ENCODE measurements around the gene KCNJ4.
"Not testable (repeated sequence)": the region's sequence is repeated elsewhere in the genome, so short reads cannot be mapped to it uniquely, and the experiment has no call there.

The KCNJ4 gene

GRCh38 chr22:38413085-38414008, 41.7 kb downstream of the KCNJ4 start:
- DNase-seq (ENCODE audit: low read depth in 2 of 2): no peak

DNA sequence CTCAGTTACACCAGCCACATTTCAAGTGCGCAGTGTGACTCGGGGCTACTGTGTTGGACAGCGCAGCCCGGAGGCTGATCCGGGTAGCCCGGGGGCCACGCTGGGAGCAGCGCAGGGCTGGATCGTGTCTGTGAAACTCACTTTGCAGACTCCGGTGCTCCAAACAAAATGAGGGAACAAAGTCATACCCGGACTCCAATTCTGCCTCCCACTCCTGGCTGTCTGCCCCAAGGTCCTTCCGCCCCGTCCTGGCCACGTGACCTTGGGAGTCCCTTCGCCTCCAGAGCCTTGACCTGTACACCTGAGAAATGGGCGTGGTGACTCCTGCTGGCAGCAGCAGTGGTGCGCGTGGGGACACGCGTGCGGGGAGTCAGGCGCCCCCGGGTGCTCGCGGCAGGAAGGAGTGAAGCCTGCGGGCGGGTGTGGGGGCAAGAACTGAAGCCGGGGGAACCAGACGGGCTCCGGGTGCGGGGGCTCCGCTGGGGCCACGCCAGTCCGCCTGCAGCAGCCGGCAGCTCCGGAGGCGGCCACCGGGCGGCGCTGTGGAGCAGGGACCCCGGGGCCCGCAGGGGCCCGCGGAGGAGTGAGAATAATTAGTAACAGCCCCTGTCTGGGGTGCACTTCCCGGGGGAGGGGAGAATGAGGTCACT, 42.4 kb downstream of the KCNJ4 start:
- no peak for DNase-seq (ENCODE audit: low read depth in 2 of 2)

- DNase-seq (ENCODE audit: low read depth in 2 of 2): no peak
These were observed 44.0 kb downstream of the KCNJ4 start for GRCh38 chr22:38411016-38411415.

DNA sequence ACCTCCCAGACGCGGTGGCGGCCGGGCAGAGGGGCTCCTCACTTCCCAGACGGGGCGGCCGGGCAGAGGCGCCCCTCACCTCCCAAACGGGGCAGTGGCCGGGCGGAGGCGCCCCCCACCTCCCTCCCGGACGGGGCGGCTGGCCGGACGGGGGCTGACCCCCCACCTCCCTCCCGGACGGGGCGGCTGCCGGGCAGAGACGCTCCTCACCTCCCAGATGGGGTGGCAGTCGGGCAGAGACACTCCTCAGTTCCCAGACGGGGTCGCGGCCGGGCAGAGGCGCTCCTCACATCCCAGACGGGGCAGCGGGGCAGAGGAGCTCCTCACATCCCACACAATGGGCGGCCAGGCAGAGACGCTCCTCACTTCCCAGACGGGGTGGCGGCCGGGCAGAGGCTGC, 45.1 kb downstream of the KCNJ4 start:
- DNase-seq (ENCODE audit: low read depth in 2 of 2): not testable (repeated sequence)

GRCh38 chr22:38406617-38407016, 48.4 kb downstream of the KCNJ4 start:
- DNase-seq (ENCODE audit: low read depth in 2 of 2): no peak

DNA sequence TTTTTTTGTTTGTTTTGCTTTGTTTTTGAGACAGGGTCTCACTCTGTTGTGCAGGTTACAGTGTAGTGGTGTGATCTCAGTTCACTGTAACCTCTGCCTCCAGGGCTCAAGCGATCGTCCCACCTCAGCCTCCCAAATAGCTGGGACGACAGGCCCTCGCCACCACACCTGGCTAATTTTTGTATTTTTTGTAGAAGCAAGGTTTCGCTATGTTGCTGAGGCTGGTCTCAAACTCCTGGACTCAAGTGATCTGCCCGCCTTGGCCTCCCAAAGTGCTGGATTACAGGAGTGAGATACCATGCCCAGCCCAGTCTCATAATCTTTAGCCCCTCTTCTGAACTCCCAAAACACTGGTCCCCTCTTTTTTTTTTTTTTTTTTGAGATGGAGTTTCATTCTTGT, 50.6 kb downstream of the KCNJ4 start:
- DNase-seq (ENCODE audit: low read depth in 2 of 2): no peak

DNA sequence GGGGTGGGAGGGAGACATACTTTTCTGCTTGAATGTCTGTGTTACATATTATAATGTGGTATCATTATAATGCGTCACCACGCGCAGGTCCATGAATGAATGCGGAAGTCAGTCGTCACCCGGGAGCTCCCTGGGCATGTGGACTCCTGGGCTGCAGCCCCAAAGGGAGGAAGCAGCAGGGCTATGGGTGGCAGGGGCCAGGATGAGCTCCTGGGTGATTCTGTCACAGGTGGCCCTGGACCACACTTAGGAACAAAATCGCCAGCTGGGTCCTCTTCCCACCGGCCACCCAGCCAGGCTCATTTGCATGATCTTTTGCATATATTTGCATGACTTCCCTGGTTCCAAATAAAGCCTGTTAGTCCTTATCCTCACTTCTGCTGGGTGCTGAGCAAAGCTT, 51.2 kb downstream of the KCNJ4 start:
- DNase-seq (ENCODE audit: low read depth in 2 of 2): no peak

GRCh38 chr22:38402204-38402603, 52.8 kb downstream of the KCNJ4 start:
- DNase-seq (ENCODE audit: low read depth in 2 of 2): no peak

GRCh38 chr22:38401336-38402084, 53.5 kb downstream of the KCNJ4 start:
- DNase-seq (ENCODE audit: low read depth in 2 of 2): no peak

DNA sequence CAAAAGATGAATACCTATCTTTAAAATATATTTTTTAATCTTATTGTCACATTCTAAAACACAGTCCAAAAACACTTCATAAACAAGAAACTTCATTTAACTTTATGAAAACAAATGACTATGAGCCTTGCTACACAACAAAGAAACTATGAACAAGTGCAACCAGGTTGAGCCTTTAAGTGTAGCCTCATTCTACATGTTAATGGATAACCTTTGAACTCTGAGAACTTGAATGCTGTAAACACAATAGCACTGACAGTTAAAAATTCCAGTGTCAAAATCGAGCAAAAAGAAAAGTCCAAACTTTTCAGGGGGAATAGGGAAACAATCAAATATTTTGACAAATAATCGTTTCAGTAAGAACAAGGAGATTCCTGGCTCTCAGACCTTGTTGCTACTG, 54.7 kb downstream of the KCNJ4 start:
- not testable (repeated sequence) for DNase-seq (ENCODE audit: low read depth in 2 of 2)

- DNase-seq (ENCODE audit: low read depth in 2 of 2): peak; percentile 62 to 67
These were observed 56.2 kb downstream of the KCNJ4 start for GRCh38 chr22:38398609-38399461.

GRCh38 chr22:38398181-38398608, 56.8 kb downstream of the KCNJ4 start:
- not testable (repeated sequence) for DNase-seq (ENCODE audit: low read depth in 2 of 2)

DNA sequence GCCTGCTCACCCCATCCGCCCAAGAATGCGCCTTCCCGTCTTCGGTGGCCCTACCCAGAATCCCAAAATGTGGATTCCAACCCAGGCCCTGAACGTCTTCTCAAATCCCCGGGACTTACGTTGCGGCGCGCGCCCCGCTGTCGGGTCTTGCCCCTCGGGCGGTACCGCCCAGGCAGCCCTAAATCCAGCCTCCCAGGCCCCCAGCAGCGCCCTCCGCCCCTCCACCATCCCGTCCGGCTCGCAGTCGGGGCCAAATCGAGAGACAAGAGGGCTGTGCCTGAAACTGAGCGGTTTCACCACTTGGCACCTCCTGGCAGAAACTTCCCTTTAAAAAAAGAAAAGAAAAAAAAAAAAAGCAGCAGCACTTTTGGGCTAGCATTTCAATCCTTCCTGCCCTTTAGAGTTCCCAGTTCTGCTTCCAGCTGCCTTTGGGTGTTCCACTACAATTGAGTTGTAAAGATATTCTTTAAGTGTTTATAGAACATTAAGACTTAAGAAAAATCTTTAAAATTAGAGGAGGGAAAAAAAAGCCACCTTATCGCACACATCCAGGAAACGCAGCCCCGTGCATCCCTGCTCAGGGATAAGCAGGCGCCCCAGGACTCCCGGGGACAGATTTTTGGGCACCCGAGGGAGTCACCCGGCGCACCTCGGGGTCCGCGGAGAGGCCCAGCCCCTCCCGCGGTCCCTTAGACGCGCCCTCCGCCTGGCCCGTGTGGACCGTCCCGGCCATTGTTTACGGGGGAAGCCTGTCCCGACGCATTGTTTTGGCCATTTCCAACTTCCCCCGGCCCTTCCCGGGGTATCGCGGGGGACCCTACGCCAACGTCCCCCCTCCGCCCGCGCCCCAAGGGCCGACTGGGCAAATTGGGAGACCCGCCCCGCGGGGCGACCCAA, 57.6 kb downstream of the KCNJ4 start:
- DNase-seq (ENCODE audit: low read depth in 2 of 2): no peak

- DNase-seq (ENCODE audit: low read depth in 2 of 2): not testable (repeated sequence)
These were observed 58.4 kb downstream of the KCNJ4 start for GRCh38 chr22:38396440-38397069.

- not testable (repeated sequence) for DNase-seq (ENCODE audit: low read depth in 2 of 2)
These were observed 59.1 kb downstream of the KCNJ4 start for GRCh38 chr22:38395944-38396343.

DNA sequence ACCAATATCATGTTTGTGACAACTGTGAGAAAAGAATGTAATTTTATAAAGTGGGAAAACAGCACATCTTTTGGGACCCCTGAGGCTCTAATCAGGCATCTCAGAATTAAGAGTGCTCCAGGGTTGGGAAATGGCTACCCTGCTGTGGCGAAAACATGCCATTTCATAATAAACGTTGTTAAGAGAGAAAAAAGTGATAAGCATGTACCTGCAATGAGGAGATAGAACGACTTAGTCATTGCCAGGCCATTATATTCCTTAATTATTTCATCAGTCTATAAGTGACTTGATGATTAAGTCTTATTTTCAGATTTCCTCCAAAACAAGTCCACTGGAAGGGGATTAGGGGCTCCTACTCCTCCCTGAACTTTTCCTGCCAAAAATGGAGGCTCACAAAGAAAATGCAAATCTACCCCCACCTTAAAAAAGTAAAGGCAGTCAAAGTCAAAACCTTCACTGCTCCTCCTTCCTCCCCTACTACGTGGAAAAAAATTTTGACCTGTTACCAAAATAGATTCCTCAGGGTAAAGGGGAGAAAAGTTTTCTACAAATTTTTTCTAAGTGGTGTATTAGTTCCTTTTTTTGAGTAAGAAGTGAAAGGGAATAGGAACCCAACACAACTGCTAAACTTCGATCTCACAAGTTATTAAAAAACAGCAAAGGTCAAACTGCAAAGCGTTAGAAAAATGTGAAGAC, 59.9 kb downstream of the KCNJ4 start:
- DNase-seq (ENCODE audit: low read depth in 2 of 2): not testable (repeated sequence)

GRCh38 chr22:38389428-38389818, 65.6 kb downstream of the KCNJ4 start:
- not testable (repeated sequence) for DNase-seq (ENCODE audit: low read depth in 2 of 2)

DNA sequence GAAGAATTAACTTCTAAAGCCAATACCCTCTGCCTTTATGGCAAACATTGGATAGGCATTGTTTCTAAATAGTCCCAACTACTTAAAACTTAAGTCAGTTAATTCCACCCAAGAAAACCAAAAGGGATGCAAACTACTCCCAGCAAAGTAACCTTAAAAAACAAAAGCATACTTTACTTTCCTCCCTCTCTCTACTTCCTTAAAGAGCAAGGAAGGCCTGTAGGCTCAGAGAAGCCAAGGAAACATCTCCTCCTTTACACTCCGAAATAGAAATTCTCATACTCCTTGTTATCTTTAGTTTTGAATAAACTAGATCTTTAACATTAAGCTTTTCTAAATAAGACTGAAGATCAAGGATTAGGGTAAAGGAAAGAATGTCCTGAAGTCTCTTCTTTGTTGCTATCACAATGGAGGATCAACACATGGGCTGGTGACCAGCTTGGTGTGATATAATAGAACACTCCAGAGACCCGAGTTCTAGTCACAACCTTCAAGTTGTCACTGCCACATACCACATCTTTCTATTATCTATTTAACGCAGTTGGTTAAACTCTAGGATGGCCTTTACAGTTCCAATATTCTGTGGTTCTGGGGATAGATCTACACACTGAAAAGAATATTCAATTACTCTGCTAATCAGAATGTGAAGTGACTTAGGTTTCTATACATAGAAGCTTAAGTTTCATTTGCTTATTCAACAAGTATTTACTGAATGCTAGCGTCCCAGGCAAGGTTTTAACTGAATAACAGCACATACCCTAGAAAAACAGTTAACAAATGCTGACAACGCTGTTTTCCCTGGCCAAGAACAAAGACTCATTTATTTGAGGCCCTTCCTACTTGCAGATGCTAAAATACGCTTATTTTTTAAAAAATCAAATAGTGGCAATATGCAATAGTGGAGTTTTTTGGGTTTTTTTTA, 66.2 kb downstream of the KCNJ4 start:
- DNase-seq (ENCODE audit: low read depth in 2 of 2): not testable (repeated sequence)
